SU-DHL-6 (cell line): Measurements from ENCODE around the gene SAA2.
"Not testable (repeated sequence)": the region's sequence is repeated elsewhere in the genome, so short reads cannot be mapped to it uniquely, and the experiment has no call there.

Experiments used
- CTCF ChIP-seq: fragments of 200-600 bp; sonication (generic); IDR thresholded peaks from one replicate; pipeline ENCODE4 v1.5.1; 2017; ENCODE audit warnings: antibody characterized with exemption, mild to moderate bottlenecking, low read length, moderate library complexity; ENCODE audit not compliant: insufficient read depth, poor library complexity, severe bottlenecking
- EZH2phosphoT487 ChIP-seq: fragments of 200-600 bp; sonication (generic), shearing (Covaris generic); conservative IDR thresholded peaks from 2 replicates; pipeline ENCODE4 v1.6.1; 2018; ENCODE audit warnings: mild to moderate bottlenecking, antibody characterized with exemption, low read length, moderate library complexity, mixed read lengths

GRCh38 chr11:18247191-18247581 is 1.3 kb downstream of the SAA2 start:
- TF ChIP-seq CTCF, EZH2phosphoT487: not testable (repeated sequence)
